ENCODE measurements around the gene LSM7. TPM values are rescaled to one million over a fixed set of nuclear protein-coding genes. Genes with fewer than 3 reads are reported as not detected.

The LSM7 gene
- total and polyA plus RNA-seq, 9 of the 15 experiments (the other 6 are each of a cell fraction or from before 2014, with no cell fraction given) = 40.5 to 690 (median 265) TPM

GRCh38 chr19:2289714-2290435 is 38.5 kb downstream of the LSM7 start (continued):
- TF ChIP-seq CEBPG (CRISPR knock-in tag; IDR thresholded peaks at IDR 0.05) = 0 out of 2 replicates have a peak, but pooled peaks have one; percentile 39
- no peak for TF ChIP-seq CEBPG (tag; conservative IDR thresholded peaks at IDR 0.05 in 1 of 2, IDR thresholded peaks at IDR 0.05 in 1 of 2)
- TF ChIP-seq, protein P1, sequence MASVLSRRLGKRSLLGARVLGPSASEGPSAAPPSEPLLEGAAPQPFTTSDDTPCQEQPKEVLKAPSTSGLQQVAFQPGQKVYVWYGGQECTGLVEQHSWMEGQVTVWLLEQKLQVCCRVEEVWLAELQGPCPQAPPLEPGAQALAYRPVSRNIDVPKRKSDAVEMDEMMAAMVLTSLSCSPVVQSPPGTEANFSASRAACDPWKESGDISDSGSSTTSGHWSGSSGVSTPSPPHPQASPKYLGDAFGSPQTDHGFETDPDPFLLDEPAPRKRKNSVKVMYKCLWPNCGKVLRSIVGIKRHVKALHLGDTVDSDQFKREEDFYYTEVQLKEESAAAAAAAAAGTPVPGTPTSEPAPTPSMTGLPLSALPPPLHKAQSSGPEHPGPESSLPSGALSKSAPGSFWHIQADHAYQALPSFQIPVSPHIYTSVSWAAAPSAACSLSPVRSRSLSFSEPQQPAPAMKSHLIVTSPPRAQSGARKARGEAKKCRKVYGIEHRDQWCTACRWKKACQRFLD (CRISPR knock-in tag; IDR thresholded peaks at IDR 0.05) = 0 out of 2 replicates have a peak, but pooled peaks have one; percentile 39
- TF ChIP-seq SMARCA4 (IDR thresholded peaks at IDR 0.05) = peak; percentile 34; the same call in 1 of the 2 replicates
- TF ChIP-seq PHF8 (IDR thresholded peaks at IDR 0.05; ENCODE audit: borderline replicate concordance, low read length) = peak; percentile 61; the same call in 1 of the 2 replicates
- TF ChIP-seq, protein P2, sequence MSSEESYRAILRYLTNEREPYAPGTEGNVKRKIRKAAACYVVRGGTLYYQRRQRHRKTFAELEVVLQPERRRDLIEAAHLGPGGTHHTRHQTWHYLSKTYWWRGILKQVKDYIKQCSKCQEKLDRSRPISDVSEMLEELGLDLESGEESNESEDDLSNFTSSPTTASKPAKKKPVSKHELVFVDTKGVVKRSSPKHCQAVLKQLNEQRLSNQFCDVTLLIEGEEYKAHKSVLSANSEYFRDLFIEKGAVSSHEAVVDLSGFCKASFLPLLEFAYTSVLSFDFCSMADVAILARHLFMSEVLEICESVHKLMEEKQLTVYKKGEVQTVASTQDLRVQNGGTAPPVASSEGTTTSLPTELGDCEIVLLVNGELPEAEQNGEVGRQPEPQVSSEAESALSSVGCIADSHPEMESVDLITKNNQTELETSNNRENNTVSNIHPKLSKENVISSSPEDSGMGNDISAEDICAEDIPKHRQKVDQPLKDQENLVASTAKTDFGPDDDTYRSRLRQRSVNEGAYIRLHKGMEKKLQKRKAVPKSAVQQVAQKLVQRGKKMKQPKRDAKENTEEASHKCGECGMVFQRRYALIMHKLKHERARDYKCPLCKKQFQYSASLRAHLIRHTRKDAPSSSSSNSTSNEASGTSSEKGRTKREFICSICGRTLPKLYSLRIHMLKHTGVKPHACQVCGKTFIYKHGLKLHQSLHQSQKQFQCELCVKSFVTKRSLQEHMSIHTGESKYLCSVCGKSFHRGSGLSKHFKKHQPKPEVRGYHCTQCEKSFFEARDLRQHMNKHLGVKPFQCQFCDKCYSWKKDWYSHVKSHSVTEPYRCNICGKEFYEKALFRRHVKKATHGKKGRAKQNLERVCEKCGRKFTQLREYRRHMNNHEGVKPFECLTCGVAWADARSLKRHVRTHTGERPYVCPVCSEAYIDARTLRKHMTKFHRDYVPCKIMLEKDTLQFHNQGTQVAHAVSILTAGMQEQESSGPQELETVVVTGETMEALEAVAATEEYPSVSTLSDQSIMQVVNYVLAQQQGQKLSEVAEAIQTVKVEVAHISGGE (CRISPR knock-in tag; IDR thresholded peaks at IDR 0.05) = peak in 1 of 3 experiments; percentile 92; a peak in 2 of 6 replicates
- no peak for TF ChIP-seq CREBBP (IDR thresholded peaks at IDR 0.05; ENCODE audit: low read depth, low read length)
- TF ChIP-seq ARID4B (CRISPR knock-in tag; IDR thresholded peaks at IDR 0.05) = peak; percentile 53; the same call in 1 of the 2 replicates
- peak; percentile 73 for TF ChIP-seq POLR2G (IDR thresholded peaks at IDR 0.05; ENCODE audit: low read depth, low read length)
- peak; percentile 49 for TF ChIP-seq ZNF263 (CRISPR knock-in tag; IDR thresholded peaks at IDR 0.05; ENCODE audit: borderline replicate concordance)
- TF ChIP-seq, protein P3, sequence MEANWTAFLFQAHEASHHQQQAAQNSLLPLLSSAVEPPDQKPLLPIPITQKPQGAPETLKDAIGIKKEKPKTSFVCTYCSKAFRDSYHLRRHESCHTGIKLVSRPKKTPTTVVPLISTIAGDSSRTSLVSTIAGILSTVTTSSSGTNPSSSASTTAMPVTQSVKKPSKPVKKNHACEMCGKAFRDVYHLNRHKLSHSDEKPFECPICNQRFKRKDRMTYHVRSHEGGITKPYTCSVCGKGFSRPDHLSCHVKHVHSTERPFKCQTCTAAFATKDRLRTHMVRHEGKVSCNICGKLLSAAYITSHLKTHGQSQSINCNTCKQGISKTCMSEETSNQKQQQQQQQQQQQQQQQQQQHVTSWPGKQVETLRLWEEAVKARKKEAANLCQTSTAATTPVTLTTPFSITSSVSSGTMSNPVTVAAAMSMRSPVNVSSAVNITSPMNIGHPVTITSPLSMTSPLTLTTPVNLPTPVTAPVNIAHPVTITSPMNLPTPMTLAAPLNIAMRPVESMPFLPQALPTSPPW (CRISPR knock-in tag; IDR thresholded peaks at IDR 0.05) = peak; percentile 75
- peak; percentile 42 to 47; a peak in 3 of 4 replicates for TF ChIP-seq NRF1 (conservative IDR thresholded peaks at IDR 0.05 in 1 of 2, IDR thresholded peaks at IDR 0.05 in 1 of 2)

Measured in K562 (cell line).